Ishikawa (cell line): ENCODE results near the gene ERN1.

ENCODE experiments used
- CREB1 ChIP-seq: IDR thresholded peaks from 2 replicates; pipeline ENCODE4 v1.6.1; 2012; ENCODE audit warnings: low read depth
- EP300 ChIP-seq: IDR thresholded peaks from 2 replicates; pipeline ENCODE4 v1.6.1; 2012; ENCODE audit warnings: borderline replicate concordance
- FOXM1 ChIP-seq: IDR thresholded peaks from 2 replicates; pipeline ENCODE4 v1.6.1; 2012; ENCODE audit warnings: low read depth, borderline replicate concordance
- RAD21 ChIP-seq: IDR thresholded peaks from 2 replicates; pipeline ENCODE4 v1.6.1; 2012; ENCODE audit warnings: low read depth
- REST ChIP-seq: IDR thresholded peaks from 2 replicates; pipeline ENCODE4 v1.6.1; 2012; ENCODE audit warnings: low read depth, mild to moderate bottlenecking
- TAF1 ChIP-seq: IDR thresholded peaks from 2 replicates; pipeline ENCODE4 v1.6.1; 2012; ENCODE audit warnings: low read depth, mild to moderate bottlenecking
- TCF12 ChIP-seq: IDR thresholded peaks from 2 replicates; pipeline ENCODE4 v1.6.1; 2012; ENCODE audit warnings: low read depth
- TEAD4 ChIP-seq: IDR thresholded peaks from 2 replicates; pipeline ENCODE4 v1.6.1; 2012
- YY1 ChIP-seq: IDR thresholded peaks from 2 replicates; pipeline ENCODE4 v1.6.1; 2012; ENCODE audit warnings: low read depth

DNA sequence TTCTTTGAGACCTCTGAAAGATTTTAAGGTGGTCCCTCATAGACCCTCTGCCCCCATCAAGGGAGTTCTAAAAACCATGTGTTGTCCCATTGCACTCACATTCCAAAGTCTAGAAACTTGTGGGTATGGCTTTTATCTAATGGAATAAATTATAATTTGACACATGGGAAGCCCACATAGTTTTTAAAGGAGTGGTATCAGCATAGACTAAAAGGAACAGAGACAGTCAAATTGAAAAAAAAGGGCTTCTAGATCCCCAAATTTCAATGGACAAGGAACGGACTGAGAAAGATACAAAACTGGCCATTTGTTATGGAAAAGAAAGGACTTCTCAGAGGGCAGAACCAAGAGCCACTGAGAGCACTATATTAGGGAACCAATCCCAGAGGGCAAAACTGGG is 60.8 kb downstream of the ERN1 start:
- no peak for TF ChIP-seq EP300
- no peak for TF ChIP-seq REST
- no peak for TF ChIP-seq TAF1
- TF ChIP-seq YY1, result no peak
- no peak for TF ChIP-seq RAD21
- no peak for TF ChIP-seq TCF12
- TF ChIP-seq CREB1, result no peak
- TF ChIP-seq TEAD4, result no peak
- TF ChIP-seq FOXM1, result no peak
